GM12878 (cell line): ENCODE data around the gene COX5A. TPM values are rescaled to one million over a fixed set of nuclear protein-coding genes. Genes with fewer than 3 reads are reported as not detected.
A peak's percentile ranks its signal among the peaks of the same experiment; 100 is the strongest.

Experiments used
- ATAC-seq: fragments of 200-7000 bp; cut with Tn5 transposase; 3 replicates; pipeline ENCODE4 v1.9.1; 2020; ENCODE audit warnings: mild to moderate bottlenecking, moderate library complexity
- BruUV-seq: library from RNA; stranded (reverse); fragments of 400-500 nt; replicated peaks from 2 replicates; lab custom pipeline; 2021; lab: Mats Ljungman, UMichigan
- CTCF ChIA-PET: fragments of 300-600 bp; sonication (Branson Sonifier 250); formaldehyde crosslinking; extraction: SDS; loops from one replicate; lab custom pipeline; 2021; ENCODE audit warnings: inconsistent platforms; lab: Yijun Ruan, JAX
- POLR2A ChIA-PET: fragments of 350-600 bp; formaldehyde crosslinking; extraction: SDS; loops from one replicate; lab custom pipeline; 2021; ENCODE audit warnings: inconsistent platforms; lab: Charles Lee
- RAD21 ChIA-PET: fragments of 300-600 bp; sonication (Branson Sonifier 250); formaldehyde crosslinking; loops from one replicate; lab custom pipeline; 2023; ENCODE audit warnings: antibody characterized with exemption; ENCODE audit not compliant: unreplicated experiment; lab: Charles Lee
- SMC1A ChIA-PET: fragments of 300-600 bp; sonication (Branson Sonifier 250); formaldehyde crosslinking; loops from one replicate; lab custom pipeline; 2023; ENCODE audit not compliant: unreplicated experiment, uncharacterized antibody; lab: Charles Lee
- DNase-seq: peaks from one replicate; pipeline ENCODE4 v3.0.0-alpha.2; 2011; ENCODE audit warnings: low read depth, low spot score
- FAIRE-seq: peaks from 3 replicates; lab custom pipeline; 2011; peaks lifted over from hg19 to GRCh38; lab: Jason Lieb, UNC
- H2AFZ ChIP-seq: 2 replicates; pipeline ENCODE4 v1.6.0; 2011; ENCODE audit warnings: low read depth, low read length, control low read depth; ENCODE audit not compliant: control insufficient read depth
- H3K27ac ChIP-seq: 2 replicates; pipeline ENCODE4 v1.5.1; 2011; ENCODE audit warnings: control low read depth; ENCODE audit not compliant: control insufficient read depth, insufficient read depth
- H3K27me3 ChIP-seq, 2 experiments: replicated peaks in 1 of 2; 2 replicates each; pipeline versions ENCODE4 v1.6.0 to v1.6.1; 2011; ENCODE audit warnings: low read length in 1 of 2; ENCODE audit not compliant: control insufficient read depth in 2 of 2, insufficient read depth in 2 of 2
- H3K36me3 ChIP-seq, 2 experiments: 2 replicates each; pipeline ENCODE4 v1.5.1; 2011; ENCODE audit warnings: low read length in 1 of 2; ENCODE audit not compliant: control insufficient read depth in 2 of 2, insufficient read depth in 2 of 2
- H3K4me1 ChIP-seq: 2 replicates; pipeline ENCODE4 v1.6.1; 2011; ENCODE audit warnings: mild to moderate bottlenecking, low read length, moderate library complexity, mixed read lengths; ENCODE audit not compliant: control insufficient read depth, insufficient read depth
- H3K4me2 ChIP-seq: 2 replicates; pipeline ENCODE4 v1.6.0; 2011; ENCODE audit warnings: control low read depth; ENCODE audit not compliant: control insufficient read depth, insufficient read depth
- H3K4me3 ChIP-seq: fragments of 200-600 bp; sonication (generic); 2 replicates; pipeline ENCODE4 v1.5.1; 2016
- H3K79me2 ChIP-seq: 2 replicates; pipeline ENCODE4 v1.6.0; 2011; ENCODE audit warnings: low read length; ENCODE audit not compliant: control insufficient read depth, insufficient read depth
- H3K9ac ChIP-seq: 2 replicates; pipeline ENCODE4 v1.8.0; 2011; ENCODE audit warnings: low read length, control low read depth, mixed read lengths; ENCODE audit not compliant: control insufficient read depth, insufficient read depth
- H3K9me3 ChIP-seq: replicated peaks from 3 replicates; pipeline ENCODE4 v1.5.1; 2011; ENCODE audit warnings: mild to moderate bottlenecking, low read length; ENCODE audit not compliant: control insufficient read depth, insufficient read depth
- H4K20me1 ChIP-seq: 2 replicates; pipeline ENCODE4 v1.6.0; 2011; ENCODE audit not compliant: control insufficient read depth, insufficient read depth
- CEBPB ChIP-seq, 2 experiments: fragments of 150-350 bp in 1 of 2; IDR thresholded peaks; 2 replicates each; pipeline ENCODE4 v1.6.1; 2012 to 2014; ENCODE audit warnings: low read depth in 2 of 2, low read length in 2 of 2, borderline replicate concordance in 1 of 2, inconsistent platforms in 1 of 2
- CHD4 ChIP-seq: fragments of 200-600 bp; sonication (generic); IDR thresholded peaks from 2 replicates; pipeline ENCODE4 v1.6.1; 2016; ENCODE audit warnings: mild to moderate bottlenecking
- ETV6 ChIP-seq, 2 experiments: fragments of 450-650 bp in 1 of 2; IDR thresholded peaks in 1 of 2; conservative IDR thresholded peaks in 1 of 2; 2 replicates each; pipeline ENCODE4 v1.6.1; 2014; ENCODE audit warnings: antibody characterized with exemption in 1 of 2, borderline replicate concordance in 1 of 2, low read depth in 1 of 2, mild to moderate bottlenecking in 1 of 2, moderate library complexity in 1 of 2
- MAX ChIP-seq: IDR thresholded peaks from 2 replicates; pipeline ENCODE4 v1.6.1; 2012; ENCODE audit warnings: low read depth, low read length, improper control_type of control experiment
- MEF2A ChIP-seq: IDR thresholded peaks from 2 replicates; pipeline ENCODE4 v1.6.1; 2011; ENCODE audit warnings: low read depth, mild to moderate bottlenecking, low read length, moderate library complexity; ENCODE audit not compliant: insufficient read depth
- NR2C2 ChIP-seq: IDR thresholded peaks from 2 replicates; pipeline ENCODE4 v1.6.1; 2011; ENCODE audit warnings: borderline replicate concordance, low read depth; ENCODE audit not compliant: control insufficient read depth, insufficient read length
- POLR2AphosphoS2 ChIP-seq: IDR thresholded peaks from 2 replicates; pipeline ENCODE4 v1.6.1; 2011; ENCODE audit warnings: low read depth, mild to moderate bottlenecking, low read length, improper control_type of control experiment, moderate library complexity
- POU2F2 ChIP-seq: IDR thresholded peaks from 3 replicates; pipeline ENCODE4 v1.6.1; 2011; ENCODE audit warnings: low read depth, mild to moderate bottlenecking, low read length, borderline replicate concordance
- RFX5 ChIP-seq: IDR thresholded peaks from 2 replicates; pipeline ENCODE4 v1.6.1; 2011; ENCODE audit warnings: low read depth, low read length, improper control_type of control experiment
- SMAD5 ChIP-seq: IDR thresholded peaks from 2 replicates; pipeline ENCODE4 v1.6.1; 2016; ENCODE audit warnings: antibody characterized with exemption, low read depth
- SREBF2 ChIP-seq: IDR thresholded peaks from 2 replicates; pipeline ENCODE4 v1.6.1; 2012; ENCODE audit warnings: mild to moderate bottlenecking, low read length
- SUPT20H ChIP-seq: IDR thresholded peaks from 2 replicates; pipeline ENCODE4 v1.6.1; 2011; ENCODE audit warnings: low read depth, mild to moderate bottlenecking, low read length, moderate library complexity, borderline replicate concordance; ENCODE audit not compliant: control insufficient read depth
- ZBTB33 ChIP-seq: fragments of 450-650 bp; IDR thresholded peaks from 2 replicates; pipeline ENCODE4 v1.6.1; 2017; ENCODE audit warnings: mild to moderate bottlenecking
- WGBS: methylation state at CpG from one replicate; pipeline ENCODE4 v1.1.6; 2016; ENCODE audit warnings: low lambda C conversion rate; ENCODE audit not compliant: insufficient replicate concordance, insufficient coverage; ENCODE audit errors: missing lambda C conversion rate; 5-methylcytosine and 5-hydroxymethylcytosine counted together
- in situ Hi-C: fragments of 300-500 bp; cut with MboI; formaldehyde crosslinking; loops from 9 replicates; pipeline ENCODE4 v1.14.3; 2018; ENCODE audit warnings: mixed read lengths
- intact Hi-C: fragments of 100-400 bp; cut with micrococcal nuclease; formaldehyde crosslinking; loops from one replicate; pipeline ENCODE4 v1.14.2; 2022; ENCODE audit not compliant: unreplicated experiment
- polyA plus RNA-seq, 11 experiments: library from polyadenylated mRNA; depleted of rRNA in 4 of 11; unstranded in 6 of 11; stranded (reverse) in 5 of 11; fragments of >200 nt; fragmentation: Nextera tagmentation in 4 of 11; fragmentation: Illumina TruSeq in 1 of 11; extraction: Ambion mirVana in 4 of 11; extraction: Trizol in 1 of 11; gene quantifications; 1 replicate in 1 of 11; 2 replicates in 10 of 11; pipeline versions ENCODE4 v1.2.1 to v1.2.3, GENCODE V29; 2011 to 2016; ENCODE audit warnings: inconsistent platforms in 2 of 11, missing spikeins in 2 of 11, low read depth in 1 of 11
- total RNA-seq, 4 experiments: library from RNA; depleted of rRNA in 3 of 4; stranded (reverse); fragments of >200 nt in 3 of 4; fragmentation: Illumina TruSeq in 1 of 4; extraction: Trizol in 1 of 4; gene quantifications; 2 replicates each; pipeline versions ENCODE4 v1.2.1 to v1.2.3, GENCODE V29; 2013 to 2021
- TF ChIP-seq, protein P1 (sequence below): IDR thresholded peaks from 2 replicates; pipeline ENCODE4 v1.6.1; 2012; ENCODE audit warnings: low read depth, low read length, improper control_type of control experiment
- TF ChIP-seq, protein P2 (sequence below): fragments of 450-650 bp; IDR thresholded peaks from 2 replicates; pipeline ENCODE4 v1.6.1; 2017; ENCODE audit warnings: low read depth, mild to moderate bottlenecking, moderate library complexity
- TF ChIP-seq, protein P3 (sequence below): IDR thresholded peaks from 2 replicates; pipeline ENCODE4 v1.6.1; 2011; ENCODE audit warnings: low read depth, mild to moderate bottlenecking, low read length, moderate library complexity, borderline replicate concordance; ENCODE audit errors: extremely low read depth

COX5A gene
- total and polyA plus RNA-seq, 10 of the 15 experiments (the other 5 are each of a cell fraction or from before 2014, with no cell fraction given): 84.5 to 1,218 (median 392) TPM

DNA sequence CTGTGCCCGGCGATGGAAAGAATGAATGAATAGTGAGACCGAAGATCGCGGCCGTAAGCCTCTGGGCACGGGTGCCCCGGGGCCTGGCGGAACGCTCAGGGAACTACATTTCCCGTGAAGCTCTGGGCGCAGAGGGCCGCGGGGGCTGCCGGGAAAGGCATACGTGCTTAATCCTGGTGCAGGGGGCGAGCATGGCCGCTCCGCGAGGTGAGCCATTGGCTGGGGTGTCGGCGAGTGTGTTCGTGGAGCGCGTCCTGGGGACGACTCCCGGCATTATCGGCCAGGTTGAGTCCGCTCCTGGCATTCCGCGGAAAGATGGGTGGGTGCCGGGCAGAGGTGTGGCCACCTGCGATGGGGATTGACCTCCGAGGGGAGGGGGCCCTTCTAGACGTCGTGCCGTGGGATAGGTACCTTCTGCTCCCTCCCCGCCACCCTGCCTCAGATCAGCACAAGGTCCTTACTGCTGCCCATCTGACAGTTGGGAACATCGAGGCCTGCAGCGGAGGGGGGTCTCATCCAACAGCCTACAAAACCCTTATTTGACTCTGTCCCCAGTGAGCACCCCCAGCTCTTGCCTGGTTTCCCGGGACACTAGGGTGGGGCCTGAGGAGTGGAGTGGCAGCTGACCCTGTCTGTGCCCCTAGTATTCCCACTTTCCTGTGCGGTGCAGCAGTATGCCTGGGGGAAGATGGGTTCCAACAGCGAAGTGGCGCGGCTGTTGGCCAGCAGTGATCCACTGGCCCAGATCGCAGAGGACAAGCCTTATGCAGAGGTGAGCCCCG is 47.8 kb downstream of the COX5A start, which contains the start of gene MPI:
Gene MPI (plus strand): TSS at position 160 of the 782 bp plus-strand sequence. CDS start 32 bp downstream, at position 192.
- no peaks in the 10 kb centered on the region for H3K9me3 ChIP-seq
- RAD21 ChIA-PET: interaction anchor here (1.0 to 1.8 kb wide), 3 partner anchors 10 to 119 kb away, joined by 3 to 5 read pairs (median 4); no protein-coding TSS in a partner anchor
- peak within 1 kb of the TSS; percentile 66 for H3K27ac ChIP-seq
- peak; percentile 99 for ATAC-seq
- POLR2A ChIA-PET: interaction anchor here (0.6 to 1.9 kb wide), 4 partner anchors 9 to 1201 kb away, joined by 3 to 10 read pairs (median 6); no protein-coding TSS in a partner anchor
- peak within 1 kb of the TSS; percentile 83 for H3K4me3 ChIP-seq
- intact Hi-C loops: no loop called here
- H4K20me1 ChIP-seq: no peaks in the 10 kb centered on the region
- CTCF ChIA-PET: interaction anchor here (1.6 to 4.5 kb wide), 2 partner anchors 11 to 14 kb away, joined by 8 to 37 read pairs; no protein-coding TSS in a partner anchor
- FAIRE-seq: peak; percentile 61
- no peaks in the 10 kb centered on the region for H3K27me3 ChIP-seq
- peak within 1 kb of the TSS; percentile 85 for H3K4me2 ChIP-seq
- peak within 1 kb of the TSS; percentile 96 for H2AFZ ChIP-seq
- H3K4me1 ChIP-seq: peaks cover 25% of the 10 kb centered on the region
- peaks cover 12% of the 10 kb centered on the region for H3K79me2 ChIP-seq
- WGBS: under 1% methylated on average over 47 of the region's 47 CpGs
- peaks cover 0 to 6% of the 10 kb centered on the region in 2 experiments; a peak in 2 of 4 replicates for H3K36me3 ChIP-seq
- SMC1A ChIA-PET: interaction anchor here (0.9 to 1.9 kb wide), 7 partner anchors 9 to 118 kb away, joined by 3 to 7 read pairs (median 5); partner anchors contain the start of gene FAM219B
- TSS peak; percentile 91 for BruUV-seq
- no peak for DNase-seq
- in situ Hi-C loops: no loop called here
- H3K9ac ChIP-seq: peak within 1 kb of the TSS; percentile 84
- TF ChIP-seq, protein P1, sequence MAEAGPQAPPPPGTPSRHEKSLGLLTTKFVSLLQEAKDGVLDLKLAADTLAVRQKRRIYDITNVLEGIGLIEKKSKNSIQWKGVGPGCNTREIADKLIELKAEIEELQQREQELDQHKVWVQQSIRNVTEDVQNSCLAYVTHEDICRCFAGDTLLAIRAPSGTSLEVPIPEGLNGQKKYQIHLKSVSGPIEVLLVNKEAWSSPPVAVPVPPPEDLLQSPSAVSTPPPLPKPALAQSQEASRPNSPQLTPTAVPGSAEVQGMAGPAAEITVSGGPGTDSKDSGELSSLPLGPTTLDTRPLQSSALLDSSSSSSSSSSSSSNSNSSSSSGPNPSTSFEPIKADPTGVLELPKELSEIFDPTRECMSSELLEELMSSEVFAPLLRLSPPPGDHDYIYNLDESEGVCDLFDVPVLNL: no peak
- TF ChIP-seq ETV6 (conservative IDR thresholded peaks at IDR 0.05 in 1 of 2, IDR thresholded peaks at IDR 0.05 in 1 of 2; ENCODE audit: borderline replicate concordance in 1 of 2, low read depth in 1 of 2): no peak
- TF ChIP-seq POU2F2: peak; percentile 81; the same call in 2 of the 3 replicates
- peak; percentile 33; the same call in 1 of the 2 replicates for TF ChIP-seq SMAD5
- TF ChIP-seq SUPT20H: no peak
- TF ChIP-seq POLR2AphosphoS2: peak; percentile 57; the same call in 1 of the 2 replicates
- TF ChIP-seq CHD4: no peak
- TF ChIP-seq, protein P2, sequence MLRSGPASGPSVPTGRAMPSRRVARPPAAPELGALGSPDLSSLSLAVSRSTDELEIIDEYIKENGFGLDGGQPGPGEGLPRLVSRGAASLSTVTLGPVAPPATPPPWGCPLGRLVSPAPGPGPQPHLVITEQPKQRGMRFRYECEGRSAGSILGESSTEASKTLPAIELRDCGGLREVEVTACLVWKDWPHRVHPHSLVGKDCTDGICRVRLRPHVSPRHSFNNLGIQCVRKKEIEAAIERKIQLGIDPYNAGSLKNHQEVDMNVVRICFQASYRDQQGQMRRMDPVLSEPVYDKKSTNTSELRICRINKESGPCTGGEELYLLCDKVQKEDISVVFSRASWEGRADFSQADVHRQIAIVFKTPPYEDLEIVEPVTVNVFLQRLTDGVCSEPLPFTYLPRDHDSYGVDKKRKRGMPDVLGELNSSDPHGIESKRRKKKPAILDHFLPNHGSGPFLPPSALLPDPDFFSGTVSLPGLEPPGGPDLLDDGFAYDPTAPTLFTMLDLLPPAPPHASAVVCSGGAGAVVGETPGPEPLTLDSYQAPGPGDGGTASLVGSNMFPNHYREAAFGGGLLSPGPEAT: peak; percentile 60
- no peak for TF ChIP-seq MEF2A
- TF ChIP-seq MAX: peak; percentile 74
- peak; percentile 46; the same call in 1 of the 2 replicates for TF ChIP-seq RFX5
- TF ChIP-seq ZBTB33: no peak
- 0 out of 2 replicates have a peak, but pooled peaks have one; percentile 26 for TF ChIP-seq SREBF2
- TF ChIP-seq, protein P3, sequence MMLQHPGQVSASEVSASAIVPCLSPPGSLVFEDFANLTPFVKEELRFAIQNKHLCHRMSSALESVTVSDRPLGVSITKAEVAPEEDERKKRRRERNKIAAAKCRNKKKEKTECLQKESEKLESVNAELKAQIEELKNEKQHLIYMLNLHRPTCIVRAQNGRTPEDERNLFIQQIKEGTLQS: peak; percentile 1; the same call in 1 of the 2 replicates
- TF ChIP-seq CEBPB (IDR thresholded peaks at IDR 0.05; ENCODE audit: borderline replicate concordance in 1 of 2, low read depth in 2 of 2, low read length in 2 of 2): no peak
- TF ChIP-seq NR2C2: no peak
